Measurements from ENCODE around the gene CNTNAP5.

CNTNAP5 gene

DNA sequence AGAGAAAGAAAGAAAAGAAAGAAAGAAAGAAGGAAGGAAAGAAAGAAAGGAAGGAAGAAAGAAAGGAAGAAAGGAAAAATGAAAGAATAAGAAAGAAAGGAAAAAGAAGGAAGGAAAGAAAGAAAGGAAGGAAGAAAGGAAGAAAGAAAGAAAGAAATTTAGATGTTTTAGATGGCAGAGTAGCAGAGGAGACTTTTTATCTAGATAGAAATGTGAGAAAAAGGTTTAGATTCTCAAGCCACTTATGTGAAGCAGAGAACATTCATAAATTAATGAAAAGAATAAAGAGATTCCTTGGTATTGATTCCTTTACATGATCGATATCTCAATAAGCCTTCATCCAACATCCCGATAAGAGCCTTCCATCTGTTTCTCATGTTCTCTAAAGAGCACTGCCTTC lies 513.5 kb downstream of the CNTNAP5 start:
- H3K4me3 ChIP-seq (ENCODE audit: low read length), result no peak overlapping the region
- TF ChIP-seq CTCF (conservative IDR thresholded peaks at IDR 0.05; ENCODE audit: low read length), result no peak
- DNase-seq (ENCODE audit: low read depth), result no peak

DNA sequence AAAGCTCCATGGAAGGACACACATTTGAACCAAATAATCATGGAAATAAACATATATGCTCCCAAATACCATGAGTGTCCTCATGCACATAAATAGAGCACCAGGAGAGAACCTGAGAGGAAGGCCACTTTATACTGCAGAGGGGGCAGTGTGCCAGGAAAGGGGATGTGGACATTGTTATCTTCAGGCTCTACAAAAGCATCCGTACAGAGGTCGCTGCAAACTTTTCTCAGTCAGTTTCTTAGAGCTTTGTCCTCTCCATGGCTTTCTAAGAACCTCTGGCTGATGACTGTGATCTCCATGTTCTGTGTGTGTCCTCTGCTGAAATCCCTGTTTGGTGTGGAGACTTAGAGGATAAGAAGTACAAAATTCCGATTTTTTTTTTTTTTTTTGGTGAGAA lies 515.7 kb downstream of the CNTNAP5 start:
- no peak overlapping the region for H3K4me3 ChIP-seq (ENCODE audit: low read length)
- TF ChIP-seq CTCF (conservative IDR thresholded peaks at IDR 0.05; ENCODE audit: low read length), result no peak
- DNase-seq (ENCODE audit: low read depth), result no peak

DNA sequence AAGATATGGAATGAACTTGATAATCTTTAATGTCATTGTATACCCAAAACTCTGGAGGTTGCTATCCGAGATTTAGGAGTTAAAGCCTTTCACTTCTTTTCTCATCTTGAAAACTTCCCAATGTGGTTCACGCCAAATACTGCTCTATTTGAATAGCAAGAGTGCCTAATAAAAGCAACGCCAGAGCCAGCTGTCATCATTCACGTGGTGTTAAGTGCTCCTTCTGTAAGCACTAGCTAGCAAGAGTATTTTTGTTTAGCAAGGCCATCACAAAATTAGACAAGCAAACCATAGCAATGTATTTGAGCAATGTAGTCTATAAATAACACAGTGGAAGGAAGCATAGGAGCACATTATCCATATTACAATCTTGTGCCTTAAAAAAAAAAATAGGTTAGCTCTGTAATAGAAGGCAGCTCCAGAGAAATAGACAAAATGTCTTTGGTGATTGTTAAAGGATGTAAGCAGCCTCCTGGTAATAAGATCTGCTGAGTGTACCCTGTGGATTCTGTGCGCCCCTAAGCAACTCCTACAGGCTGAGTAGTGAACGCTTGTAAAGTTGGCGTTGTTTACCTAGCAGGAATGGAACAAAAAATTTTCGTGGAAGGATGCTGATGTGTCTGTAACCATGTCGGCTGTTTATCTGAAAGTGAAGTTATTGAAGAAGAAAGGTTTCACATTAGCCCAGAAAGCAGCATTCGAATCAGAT lies 518.0 kb downstream of the CNTNAP5 start:
- TF ChIP-seq CTCF (conservative IDR thresholded peaks at IDR 0.05; ENCODE audit: low read length), result no peak
- no peak overlapping the region for H3K4me3 ChIP-seq (ENCODE audit: low read length)
- no peak for DNase-seq (ENCODE audit: low read depth)

DNA sequence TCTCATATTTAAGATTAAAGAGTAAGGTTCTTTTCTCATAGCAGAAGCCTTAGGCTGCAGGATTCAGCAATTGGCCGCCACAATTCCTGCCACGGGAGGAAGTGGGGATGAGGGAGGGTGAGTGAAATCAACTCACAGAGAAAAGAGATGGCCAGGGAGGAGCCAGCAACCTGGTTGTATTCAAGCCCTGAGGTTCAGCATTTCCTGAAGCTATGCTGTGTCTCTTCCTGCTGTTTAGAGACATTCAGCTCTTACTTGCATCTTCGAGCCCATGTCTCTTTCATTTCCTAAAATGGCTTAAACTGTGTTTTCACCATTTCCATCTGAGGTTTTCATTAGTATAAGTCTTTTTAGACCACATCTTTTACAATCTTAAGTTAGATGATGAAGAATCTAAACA lies 522.6 kb downstream of the CNTNAP5 start:
- no peak for TF ChIP-seq CTCF (conservative IDR thresholded peaks at IDR 0.05; ENCODE audit: low read length)
- no peak for DNase-seq (ENCODE audit: low read depth)
- H3K4me3 ChIP-seq (ENCODE audit: low read length), result no peak overlapping the region

DNA sequence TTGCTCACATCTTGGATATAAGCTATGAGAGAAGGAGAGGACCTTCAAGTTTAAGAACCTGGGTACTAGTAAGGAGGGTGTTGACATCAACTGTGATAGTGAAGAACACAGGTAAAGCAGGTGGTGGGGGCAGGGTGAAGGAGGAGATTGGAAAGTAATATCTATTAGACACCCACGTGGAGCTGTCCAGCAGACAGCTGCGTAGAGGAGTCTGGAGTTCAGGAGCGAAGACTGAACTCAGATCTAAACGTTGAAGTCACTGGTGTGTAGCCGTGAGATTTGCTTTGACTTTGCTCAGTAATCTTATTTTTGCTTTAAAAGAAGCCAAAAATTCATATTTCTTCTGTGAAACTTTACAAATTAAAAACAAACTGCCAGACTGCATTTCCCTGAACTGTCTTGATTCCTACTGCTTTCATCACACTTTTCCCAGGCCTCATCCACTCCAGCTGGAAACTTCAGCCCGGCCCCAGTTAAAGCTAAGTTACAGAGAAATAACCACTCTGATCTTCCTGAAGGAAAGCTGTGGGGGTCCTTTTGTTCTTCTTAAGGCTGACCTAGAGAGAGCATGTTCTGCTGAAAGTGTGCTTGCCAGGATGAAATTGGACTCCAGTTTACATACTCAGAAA lies 533.3 kb downstream of the CNTNAP5 start:
- DNase-seq (ENCODE audit: low read depth), result no peak
- no peak overlapping the region for H3K4me3 ChIP-seq (ENCODE audit: low read length)
- TF ChIP-seq CTCF (conservative IDR thresholded peaks at IDR 0.05; ENCODE audit: low read length), result no peak

GRCh38 chr2:124559236-124559635 lies 534.1 kb downstream of the CNTNAP5 start:
- H3K4me3 ChIP-seq (ENCODE audit: low read length), result no peak overlapping the region
- no peak for DNase-seq (ENCODE audit: low read depth)
- TF ChIP-seq CTCF (conservative IDR thresholded peaks at IDR 0.05; ENCODE audit: low read length), result no peak

DNA sequence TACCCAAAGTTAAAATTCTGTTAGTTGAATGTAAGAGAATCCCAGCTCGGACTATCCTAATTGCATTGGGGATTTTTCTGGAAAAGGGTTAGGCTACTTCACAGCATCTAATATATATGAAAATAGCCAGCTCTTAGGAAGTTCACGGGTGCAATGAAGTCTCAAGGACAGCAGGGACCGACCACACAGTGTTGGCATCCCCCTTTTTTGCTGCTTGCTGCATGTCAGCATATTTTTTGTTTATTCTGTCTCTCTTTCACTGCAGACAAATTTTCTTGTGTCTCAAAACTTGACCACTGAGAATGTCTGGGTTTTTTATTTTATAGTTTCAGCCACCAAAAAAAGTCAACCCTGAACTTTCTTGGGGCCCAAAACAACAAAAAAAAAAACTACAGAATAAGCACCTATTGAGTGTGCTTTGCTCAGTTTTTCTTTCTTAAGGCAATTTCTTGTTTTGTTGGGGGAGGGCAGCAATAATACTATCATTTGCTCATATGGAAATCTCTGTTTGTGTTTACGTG lies 535.6 kb downstream of the CNTNAP5 start:
- no peak for TF ChIP-seq CTCF (conservative IDR thresholded peaks at IDR 0.05; ENCODE audit: low read length)
- H3K4me3 ChIP-seq (ENCODE audit: low read length), result no peak overlapping the region
- no peak for DNase-seq (ENCODE audit: low read depth)

All from AG10803 (cell line).